A549 (cell line): ENCODE results near the gene PSMB7. TPM values are rescaled to one million over a fixed set of nuclear protein-coding genes. Genes with fewer than 3 reads are reported as not detected.
A peak's percentile ranks its signal among the peaks of the same experiment; 100 is the strongest.

Experiments used
- ATAC-seq, 2 experiments: fragments of 200-7000 bp in 1 of 2; fragments of >200 bp in 1 of 2; cut with Nextera tagmentation in 1 of 2; cut with Tn5 transposase in 1 of 2; 3 replicates each; pipeline versions ENCODE4 v1.8.0 to v1.9.1; 2018 to 2020; ENCODE audit warnings: mild to moderate bottlenecking in 1 of 2, moderate library complexity in 1 of 2
- CTCF ChIA-PET: fragments of 300-600 bp; sonication (Branson Sonifier 250); formaldehyde crosslinking; extraction: SDS; loops from one replicate; lab custom pipeline; 2021; ENCODE audit warnings: antibody characterized with exemption, inconsistent platforms; lab: Yijun Ruan, JAX
- POLR2A ChIA-PET: fragments of 350-600 bp; formaldehyde crosslinking; extraction: SDS; loops from one replicate; lab custom pipeline; 2021; ENCODE audit warnings: antibody characterized with exemption, inconsistent platforms; lab: Yijun Ruan, JAX
- DNase-seq, 2 experiments: peaks; one replicate each; pipeline versions ENCODE4 v3.0.0 to v3.0.0-alpha.2; 2011 to 2016; ENCODE audit warnings: low read depth in 1 of 2, low spot score in 1 of 2
- FAIRE-seq: peaks from 2 replicates; lab custom pipeline; 2011; peaks lifted over from hg19 to GRCh38; lab: Jason Lieb, UNC
- H3K27ac ChIP-seq, 2 experiments: fragments of >200 bp; sonication (Bioruptor Twin); formaldehyde crosslinking; 3 replicates each; pipeline ENCODE4 v1.5.1; 2016 to 2017
- H3K4me1 ChIP-seq: fragments of >200 bp; sonication (Bioruptor Twin); formaldehyde crosslinking; 3 replicates; pipeline ENCODE4 v1.6.1; 2016
- H3K4me2 ChIP-seq: fragments of >200 bp; sonication (Bioruptor Twin); formaldehyde crosslinking; 3 replicates; pipeline ENCODE4 v1.6.1; 2016
- H3K4me3 ChIP-seq: fragments of >200 bp; sonication (Bioruptor Twin); formaldehyde crosslinking; 3 replicates; pipeline ENCODE4 v1.5.1; 2016
- H3K9me3 ChIP-seq: fragments of >200 bp; sonication (Bioruptor Twin); formaldehyde crosslinking; 3 replicates; pipeline ENCODE4 v1.6.1; 2016
- BHLHE40 ChIP-seq: IDR thresholded peaks from 2 replicates; pipeline ENCODE4 v1.6.1; 2012; ENCODE audit warnings: low read depth, low read length, inconsistent platforms
- CBX8 ChIP-seq: fragments of 200-600 bp; sonication (generic); IDR thresholded peaks from 2 replicates; pipeline ENCODE4 v1.6.1; 2016
- CHD4 ChIP-seq: fragments of 200-600 bp; sonication (generic); IDR thresholded peaks from 2 replicates; pipeline ENCODE4 v1.6.1; 2016; ENCODE audit warnings: antibody characterized with exemption, mild to moderate bottlenecking, borderline replicate concordance
- E2F6 ChIP-seq: IDR thresholded peaks from 2 replicates; pipeline ENCODE4 v1.6.1; 2012; ENCODE audit warnings: low read depth, borderline replicate concordance
- ESRRA ChIP-seq: fragments of 150-350 bp; IDR thresholded peaks from 2 replicates; pipeline ENCODE4 v1.6.1; 2014; ENCODE audit warnings: mild to moderate bottlenecking, low read length, borderline replicate concordance
- FOXS1 ChIP-seq: fragments of 250-450 bp; sonication (Bioruptor Pico); IDR thresholded peaks from 2 replicates; pipeline ENCODE4 v1.5.0; 2020; ENCODE audit warnings: mild to moderate bottlenecking, moderate library complexity
- HMGXB4 ChIP-seq: fragments of 250-450 bp; sonication (Bioruptor Pico); IDR thresholded peaks from 2 replicates; pipeline ENCODE4 v1.5.0; 2021; ENCODE audit warnings: mild to moderate bottlenecking, moderate library complexity, borderline replicate concordance
- KDM1A ChIP-seq: fragments of 200-600 bp; sonication (generic); IDR thresholded peaks from 2 replicates; pipeline ENCODE4 v1.6.1; 2016; ENCODE audit warnings: low read depth, mild to moderate bottlenecking
- KDM5A ChIP-seq: fragments of 200-600 bp; sonication (generic); IDR thresholded peaks from 2 replicates; pipeline ENCODE4 v1.6.1; 2016; ENCODE audit warnings: antibody characterized with exemption, mild to moderate bottlenecking
- MAFK ChIP-seq: fragments of 450-650 bp; IDR thresholded peaks from 2 replicates; pipeline ENCODE4 v1.6.1; 2014; ENCODE audit not compliant: partially characterized antibody
- MAX ChIP-seq: IDR thresholded peaks from 2 replicates; pipeline ENCODE4 v1.6.1; 2012
- MAZ ChIP-seq: fragments of 150-350 bp; IDR thresholded peaks from 2 replicates; pipeline ENCODE4 v1.6.1; 2014; ENCODE audit warnings: antibody characterized with exemption, low read depth, low read length, borderline replicate concordance
- MYC ChIP-seq: IDR thresholded peaks from 2 replicates; pipeline ENCODE4 v1.6.1; 2012; ENCODE audit warnings: mild to moderate bottlenecking, inconsistent platforms, low read length, improper control_type of control experiment, borderline replicate concordance
- POLR2AphosphoS2 ChIP-seq: conservative IDR thresholded peaks from 2 replicates; pipeline ENCODE4 v1.6.1; 2012; ENCODE audit warnings: low read length, improper control_type of control experiment, inconsistent platforms
- RAD21 ChIP-seq, 2 experiments: fragments of >200 bp in 1 of 2; sonication (Bioruptor Twin) in 1 of 2; formaldehyde crosslinking in 1 of 2; IDR thresholded peaks in 1 of 2; conservative IDR thresholded peaks in 1 of 2; 2 replicates in 1 of 2; 3 replicates in 1 of 2; pipeline ENCODE4 v1.6.1; 2012 to 2018; ENCODE audit warnings: inconsistent platforms in 1 of 2
- RCOR1 ChIP-seq: fragments of 150-350 bp; IDR thresholded peaks from 2 replicates; pipeline ENCODE4 v1.6.1; 2014; ENCODE audit warnings: antibody characterized with exemption, low read length, low read depth
- RNF2 ChIP-seq: fragments of 200-600 bp; sonication (generic); IDR thresholded peaks from 2 replicates; pipeline ENCODE4 v1.6.1; 2016; ENCODE audit warnings: low read depth, mild to moderate bottlenecking, antibody characterized with exemption, moderate library complexity, borderline replicate concordance
- SMC3 ChIP-seq: fragments of >200 bp; sonication (Bioruptor Twin); formaldehyde crosslinking; IDR thresholded peaks from 3 replicates; pipeline ENCODE4 v1.6.1; 2018; ENCODE audit warnings: inconsistent platforms
- TFCP2L1 ChIP-seq: fragments of 250-450 bp; sonication (Bioruptor Pico); IDR thresholded peaks from 2 replicates; pipeline ENCODE4 v1.5.0; 2021; ENCODE audit warnings: mild to moderate bottlenecking
- WGBS: methylation state at CpG from one replicate; pipeline ENCODE4 v1.1.6; 2017; ENCODE audit errors: missing lambda C conversion rate; 5-methylcytosine and 5-hydroxymethylcytosine counted together
- polyA plus RNA-seq, 4 experiments: library from polyadenylated mRNA; depleted of rRNA in 3 of 4; stranded (reverse); fragments of >200 nt; fragmentation: RNase III in 1 of 4; extraction: RNeasy Plus Mini Kit Qiagen cat#74134 plus additional on column Dnase treatment in 1 of 4; gene quantifications; 2 replicates in 3 of 4; 3 replicates in 1 of 4; pipeline ENCODE4 v1.2.3, GENCODE V29; 2011 to 2017
- TF ChIP-seq, protein P1 (sequence below): fragments of >200 bp; sonication (Bioruptor Twin); formaldehyde crosslinking; IDR thresholded peaks from 3 replicates; pipeline ENCODE4 v1.5.1; 2016
- TF ChIP-seq, protein P2 (sequence below): fragments of 200-600 bp; sonication (generic); IDR thresholded peaks from 2 replicates; pipeline ENCODE4 v1.6.1; 2016; ENCODE audit warnings: antibody characterized with exemption, mild to moderate bottlenecking, moderate library complexity

Gene PSMB7
- polyA plus RNA-seq, 2 of the 4 experiments (the other 2 are of a cell fraction), result 332 to 418 TPM

- TF ChIP-seq POLR2AphosphoS2 (no peak), RAD21 (conservative IDR thresholded peaks at IDR 0.05 in 1 of 2, IDR thresholded peaks at IDR 0.05 in 1 of 2) (no peak), BHLHE40 (no peak), SMC3 (no peak), MAX (no peak), RCOR1 (no peak)
Measured at GRCh38 chr9:124358631-124359030, 56.6 kb downstream of the PSMB7 start (continued).

GRCh38 chr9:124357721-124358361 lies 57.4 kb downstream of the PSMB7 start:
- Histone ChIP-seq H3K4me2 (no peak overlapping the region), H3K9me3 (no peaks in the 10 kb centered on the region), H3K27ac (no peak overlapping the region), H3K4me3 (no peak overlapping the region), H3K4me1 (no peaks in the 10 kb centered on the region)
- TF ChIP-seq KDM1A (no peak), E2F6 (no peak), RNF2 (no peak), RAD21 (conservative IDR thresholded peaks at IDR 0.05 in 1 of 2, IDR thresholded peaks at IDR 0.05 in 1 of 2) (peak; percentile 24 to 49; a peak in 2 of 5 replicates), BHLHE40 (no peak), CHD4 (no peak)
- TF ChIP-seq, protein P1, sequence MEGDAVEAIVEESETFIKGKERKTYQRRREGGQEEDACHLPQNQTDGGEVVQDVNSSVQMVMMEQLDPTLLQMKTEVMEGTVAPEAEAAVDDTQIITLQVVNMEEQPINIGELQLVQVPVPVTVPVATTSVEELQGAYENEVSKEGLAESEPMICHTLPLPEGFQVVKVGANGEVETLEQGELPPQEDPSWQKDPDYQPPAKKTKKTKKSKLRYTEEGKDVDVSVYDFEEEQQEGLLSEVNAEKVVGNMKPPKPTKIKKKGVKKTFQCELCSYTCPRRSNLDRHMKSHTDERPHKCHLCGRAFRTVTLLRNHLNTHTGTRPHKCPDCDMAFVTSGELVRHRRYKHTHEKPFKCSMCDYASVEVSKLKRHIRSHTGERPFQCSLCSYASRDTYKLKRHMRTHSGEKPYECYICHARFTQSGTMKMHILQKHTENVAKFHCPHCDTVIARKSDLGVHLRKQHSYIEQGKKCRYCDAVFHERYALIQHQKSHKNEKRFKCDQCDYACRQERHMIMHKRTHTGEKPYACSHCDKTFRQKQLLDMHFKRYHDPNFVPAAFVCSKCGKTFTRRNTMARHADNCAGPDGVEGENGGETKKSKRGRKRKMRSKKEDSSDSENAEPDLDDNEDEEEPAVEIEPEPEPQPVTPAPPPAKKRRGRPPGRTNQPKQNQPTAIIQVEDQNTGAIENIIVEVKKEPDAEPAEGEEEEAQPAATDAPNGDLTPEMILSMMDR, result peak; percentile 36
- POLR2A ChIA-PET, result no interaction called here
- DNase-seq, result no peak
- CTCF ChIA-PET, result interaction anchor here (0.7 to 3.3 kb wide), 4 partner anchors 9 to 231 kb away, joined by 3 to 13 read pairs (median 4); no protein-coding TSS in a partner anchor
- FAIRE-seq, result no peak
- ATAC-seq, result peak in 1 of 2 experiments; percentile 53; a peak in 3 of 6 replicates
- 81% methylated on average over 13 of the region's 13 CpGs for WGBS

DNA sequence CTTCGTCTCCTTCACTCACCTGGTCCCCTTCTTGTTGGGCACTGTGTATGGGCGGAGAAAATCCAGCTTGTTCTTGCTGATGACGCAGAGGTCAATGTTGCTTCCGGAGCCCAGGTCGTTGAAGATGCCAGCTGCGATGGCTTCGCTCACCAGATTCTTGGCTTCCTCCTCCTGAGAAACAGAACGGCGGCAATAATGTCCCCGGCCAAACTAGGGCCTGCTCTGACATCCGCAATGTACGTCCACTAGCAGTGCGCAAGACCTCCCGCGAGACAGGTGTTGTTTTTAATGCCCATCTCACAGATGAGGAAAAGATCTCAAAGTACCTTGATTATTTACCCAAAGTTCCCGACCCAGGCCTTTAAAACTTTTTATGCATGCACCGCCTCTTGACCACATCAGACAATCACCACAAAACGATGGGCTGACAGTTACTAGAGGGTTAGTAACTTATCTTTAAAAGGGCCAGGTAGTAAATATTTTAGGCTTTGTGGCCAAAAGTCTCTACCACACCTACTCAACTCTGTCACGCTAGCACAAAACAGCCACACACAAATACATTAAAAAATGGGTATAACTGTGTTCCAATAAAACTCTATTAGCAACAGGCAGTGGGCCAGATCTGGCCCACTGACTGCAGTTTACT lies 58.4 kb downstream of the PSMB7 start:
- WGBS, result 94% methylated on average over 19 of the region's 19 CpGs
- CTCF ChIA-PET, result interaction anchor here (1.6 to 3.3 kb wide), 3 partner anchors 8 to 230 kb away, joined by 4 to 13 read pairs (median 7); no protein-coding TSS in a partner anchor
- Histone ChIP-seq H3K9me3 (no peaks in the 10 kb centered on the region), H3K27ac (no peak overlapping the region), H3K4me2 (no peak overlapping the region), H3K4me1 (no peaks in the 10 kb centered on the region), H3K4me3 (no peak overlapping the region)
- DNase-seq (no peak), ATAC-seq (no peak), FAIRE-seq (no peak)
- POLR2A ChIA-PET, result no interaction called here
- TF ChIP-seq HMGXB4 (CRISPR knock-in tag), result no peak
- TF ChIP-seq, protein P2, sequence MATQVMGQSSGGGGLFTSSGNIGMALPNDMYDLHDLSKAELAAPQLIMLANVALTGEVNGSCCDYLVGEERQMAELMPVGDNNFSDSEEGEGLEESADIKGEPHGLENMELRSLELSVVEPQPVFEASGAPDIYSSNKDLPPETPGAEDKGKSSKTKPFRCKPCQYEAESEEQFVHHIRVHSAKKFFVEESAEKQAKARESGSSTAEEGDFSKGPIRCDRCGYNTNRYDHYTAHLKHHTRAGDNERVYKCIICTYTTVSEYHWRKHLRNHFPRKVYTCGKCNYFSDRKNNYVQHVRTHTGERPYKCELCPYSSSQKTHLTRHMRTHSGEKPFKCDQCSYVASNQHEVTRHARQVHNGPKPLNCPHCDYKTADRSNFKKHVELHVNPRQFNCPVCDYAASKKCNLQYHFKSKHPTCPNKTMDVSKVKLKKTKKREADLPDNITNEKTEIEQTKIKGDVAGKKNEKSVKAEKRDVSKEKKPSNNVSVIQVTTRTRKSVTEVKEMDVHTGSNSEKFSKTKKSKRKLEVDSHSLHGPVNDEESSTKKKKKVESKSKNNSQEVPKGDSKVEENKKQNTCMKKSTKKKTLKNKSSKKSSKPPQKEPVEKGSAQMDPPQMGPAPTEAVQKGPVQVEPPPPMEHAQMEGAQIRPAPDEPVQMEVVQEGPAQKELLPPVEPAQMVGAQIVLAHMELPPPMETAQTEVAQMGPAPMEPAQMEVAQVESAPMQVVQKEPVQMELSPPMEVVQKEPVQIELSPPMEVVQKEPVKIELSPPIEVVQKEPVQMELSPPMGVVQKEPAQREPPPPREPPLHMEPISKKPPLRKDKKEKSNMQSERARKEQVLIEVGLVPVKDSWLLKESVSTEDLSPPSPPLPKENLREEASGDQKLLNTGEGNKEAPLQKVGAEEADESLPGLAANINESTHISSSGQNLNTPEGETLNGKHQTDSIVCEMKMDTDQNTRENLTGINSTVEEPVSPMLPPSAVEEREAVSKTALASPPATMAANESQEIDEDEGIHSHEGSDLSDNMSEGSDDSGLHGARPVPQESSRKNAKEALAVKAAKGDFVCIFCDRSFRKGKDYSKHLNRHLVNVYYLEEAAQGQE, result no peak
- no peak for TF ChIP-seq ESRRA
- TF ChIP-seq POLR2AphosphoS2, result no peak
- no peak for TF ChIP-seq KDM5A
- no peak for TF ChIP-seq FOXS1 (CRISPR knock-in tag)
- TF ChIP-seq, protein P1, result no peak
- no peak for TF ChIP-seq TFCP2L1 (CRISPR knock-in tag)
- no peak for TF ChIP-seq MYC
- no peak for TF ChIP-seq MAZ
- no peak for TF ChIP-seq MAFK
- no peak for TF ChIP-seq CBX8
